Heart left ventricle (tissue), 13 donors: Measurements from ENCODE around the gene ABCC3.

Source experiments
- POLR2A ChIP-seq, 2 donors: fragments of 450-650 bp; IDR thresholded peaks; one replicate each; pipeline ENCODE4 v1.6.1; 2017; ENCODE audit warnings: antibody characterized with exemption in 2 of 2, mild to moderate bottlenecking in 2 of 2, moderate library complexity in 2 of 2
- TF ChIP-seq, protein P1 (sequence below), 12 donors: fragments of 200-600 bp; sonication (generic) in 4 of 12; IDR thresholded peaks; one replicate each; pipeline versions ENCODE4 v1.5.0 to v1.8.0; 2018 to 2022; ENCODE audit warnings: antibody characterized with exemption in 12 of 12, mild to moderate bottlenecking in 5 of 12
- donor health status: ischemic (EF 13 %, LVEDD 7.1; RV severe dilation, severe dysfunction).
- donor health status: DM: no; HTN: yes; CAD: no.
- donor health status: DM: no; HTN: no; CAD: no.
- donor health status: ischemic (EF 25% LVEDD 6.9; RV normal size, moderate dysfunction).
- donor health status: ischemic (EF 25% LVEDD 5.7; RV mildly dilated, moderate dysfunction).
- donor health status: ischemic (EF 35%, LVEDD 5.7; RV mildly dilated, moderate dysfunction).
- donor health status: nonischemic (EF 11% LVEDD 7.7; RV severe dilation, severe dysfunction).
- donor health status: DM: yes; HTN: yes; CAD: no.
- donor health status: PGD.
- donor health status: ischemic (EF 29% LVEDD 5.4; RV normal size, mild dysfunction).
- donor health status: nonischemic (EF 23%, LVEDD 6.1; RV moderate dilation, normal function).

- TF ChIP-seq, protein P1, sequence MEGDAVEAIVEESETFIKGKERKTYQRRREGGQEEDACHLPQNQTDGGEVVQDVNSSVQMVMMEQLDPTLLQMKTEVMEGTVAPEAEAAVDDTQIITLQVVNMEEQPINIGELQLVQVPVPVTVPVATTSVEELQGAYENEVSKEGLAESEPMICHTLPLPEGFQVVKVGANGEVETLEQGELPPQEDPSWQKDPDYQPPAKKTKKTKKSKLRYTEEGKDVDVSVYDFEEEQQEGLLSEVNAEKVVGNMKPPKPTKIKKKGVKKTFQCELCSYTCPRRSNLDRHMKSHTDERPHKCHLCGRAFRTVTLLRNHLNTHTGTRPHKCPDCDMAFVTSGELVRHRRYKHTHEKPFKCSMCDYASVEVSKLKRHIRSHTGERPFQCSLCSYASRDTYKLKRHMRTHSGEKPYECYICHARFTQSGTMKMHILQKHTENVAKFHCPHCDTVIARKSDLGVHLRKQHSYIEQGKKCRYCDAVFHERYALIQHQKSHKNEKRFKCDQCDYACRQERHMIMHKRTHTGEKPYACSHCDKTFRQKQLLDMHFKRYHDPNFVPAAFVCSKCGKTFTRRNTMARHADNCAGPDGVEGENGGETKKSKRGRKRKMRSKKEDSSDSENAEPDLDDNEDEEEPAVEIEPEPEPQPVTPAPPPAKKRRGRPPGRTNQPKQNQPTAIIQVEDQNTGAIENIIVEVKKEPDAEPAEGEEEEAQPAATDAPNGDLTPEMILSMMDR (IDR thresholded peaks at IDR 0.05): no peak
- peak in 1 of 2 donors; percentile 73 for TF ChIP-seq POLR2A (IDR thresholded peaks at IDR 0.05)
Observed at GRCh38 chr17:50719144-50719923, 84.7 kb downstream of the ABCC3 start, which contains the start of gene LUC7L3.
